PC-3 (cell line): ENCODE results near the gene PTPRN2.

Experiments
- CTCF ChIP-seq: fragments of 300-600 bp; sonication (generic); conservative IDR thresholded peaks from 2 replicates; pipeline ENCODE4 v1.5.1; 2017; ENCODE audit warnings: antibody characterized with exemption, low read depth, mild to moderate bottlenecking, low read length
- EZH2 ChIP-seq: fragments of 300-600 bp; sonication (generic); IDR thresholded peaks from one replicate; pipeline ENCODE4 v1.6.1; 2017; ENCODE audit warnings: antibody characterized with exemption, mild to moderate bottlenecking, low read length; ENCODE audit not compliant: unreplicated experiment

DNA sequence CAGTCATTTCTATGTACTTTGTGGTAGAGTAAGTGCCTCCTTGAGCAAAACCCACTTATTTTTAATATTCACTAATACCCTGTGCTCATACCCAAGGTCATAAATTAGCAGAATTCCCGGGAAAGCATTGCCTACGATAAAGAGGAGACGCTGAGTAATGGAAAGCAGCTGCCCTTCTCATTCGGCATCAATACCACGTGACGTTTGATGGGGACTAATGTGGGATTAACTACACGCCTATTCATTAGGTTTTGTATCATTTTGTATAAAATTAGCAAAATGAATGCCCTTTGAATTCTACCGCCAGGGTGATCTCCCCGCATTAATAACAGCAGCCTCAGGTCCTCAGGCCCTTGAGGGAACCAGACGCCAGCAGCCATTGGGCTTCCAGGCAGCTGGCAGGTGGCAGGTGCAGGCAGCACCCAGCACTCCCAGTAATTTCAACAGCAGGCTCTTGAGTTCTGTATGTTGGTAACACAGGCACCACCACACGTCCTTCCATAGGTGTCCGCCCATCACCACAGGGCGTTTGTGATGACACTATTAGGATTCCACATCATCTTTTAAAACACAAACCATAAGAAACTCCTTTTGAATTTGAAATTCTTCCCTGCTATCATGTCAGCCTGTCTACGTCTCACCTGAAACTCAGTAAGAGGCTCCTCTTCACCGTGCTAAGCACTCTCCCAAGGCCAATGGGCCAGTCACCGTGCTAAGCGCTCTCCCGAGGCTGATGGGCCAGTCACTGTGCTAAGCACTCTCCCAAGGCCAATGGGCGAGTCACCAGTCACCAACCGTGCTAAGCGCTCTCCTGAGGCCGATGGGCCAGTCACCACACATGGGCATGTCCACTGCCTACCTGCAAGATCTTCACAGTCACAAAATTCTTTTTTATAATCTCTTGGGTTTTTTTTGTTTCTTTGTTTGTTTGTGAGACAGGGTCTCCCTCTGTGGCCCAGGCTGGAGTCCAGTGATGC lies 509.4 kb downstream of the PTPRN2 start:
- TF ChIP-seq CTCF = no peak
- no peak for TF ChIP-seq EZH2
